Heart left ventricle (tissue), 13 donors: ENCODE measurements around the gene PYGO2.

ENCODE experiments used
- POLR2A ChIP-seq, 2 donors: fragments of 450-650 bp; IDR thresholded peaks; one replicate each; pipeline ENCODE4 v1.6.1; 2017; ENCODE audit warnings: antibody characterized with exemption in 2 of 2, mild to moderate bottlenecking in 2 of 2, moderate library complexity in 2 of 2
- TF ChIP-seq, protein P1 (sequence below), 12 donors: fragments of 200-600 bp; sonication (generic) in 4 of 12; IDR thresholded peaks; one replicate each; pipeline versions ENCODE4 v1.5.0 to v1.8.0; 2018 to 2022; ENCODE audit warnings: antibody characterized with exemption in 12 of 12, mild to moderate bottlenecking in 5 of 12
- donor health status: ischemic (EF 13 %, LVEDD 7.1; RV severe dilation, severe dysfunction).
- donor health status: DM: no; HTN: yes; CAD: no.
- donor health status: DM: no; HTN: no; CAD: no.
- donor health status: ischemic (EF 25% LVEDD 6.9; RV normal size, moderate dysfunction).
- donor health status: ischemic (EF 25% LVEDD 5.7; RV mildly dilated, moderate dysfunction).
- donor health status: ischemic (EF 35%, LVEDD 5.7; RV mildly dilated, moderate dysfunction).
- donor health status: nonischemic (EF 11% LVEDD 7.7; RV severe dilation, severe dysfunction).
- donor health status: DM: yes; HTN: yes; CAD: no.
- donor health status: PGD.
- donor health status: ischemic (EF 29% LVEDD 5.4; RV normal size, mild dysfunction).
- donor health status: nonischemic (EF 23%, LVEDD 6.1; RV moderate dilation, normal function).

DNA sequence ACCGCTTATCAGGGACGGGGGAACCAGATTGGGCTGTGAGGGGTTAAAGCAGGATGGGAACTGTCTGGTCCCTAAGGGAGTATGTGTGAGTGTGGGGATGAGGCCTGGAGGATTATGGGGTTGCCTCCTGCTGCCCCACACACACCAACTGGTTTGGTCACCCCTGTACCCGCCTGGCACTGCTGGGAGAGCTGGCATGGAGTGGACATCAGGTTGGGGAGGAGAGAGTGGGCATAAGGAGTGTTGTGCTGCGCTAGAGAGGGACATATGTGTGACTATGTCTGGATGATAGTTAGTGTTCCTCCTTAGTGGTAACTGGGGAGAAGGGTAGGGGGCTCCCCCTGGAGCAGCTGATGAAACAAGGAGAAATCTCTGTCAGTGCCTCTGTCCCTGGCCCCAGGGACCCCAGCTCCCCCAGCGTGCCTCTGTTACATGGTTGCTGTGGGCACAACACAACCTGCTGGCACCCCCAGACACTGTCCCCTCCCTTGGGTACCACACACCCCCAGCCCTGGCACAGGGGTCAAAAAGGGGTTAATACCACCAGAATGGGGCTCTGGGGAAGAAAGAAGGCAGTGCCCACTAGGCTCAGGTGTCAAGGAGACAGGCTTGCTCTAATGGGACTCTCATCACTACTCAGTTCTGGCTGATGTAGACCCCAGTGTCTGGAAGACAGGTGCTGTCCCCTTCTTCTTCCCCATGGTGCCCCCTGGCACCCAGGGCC is 42.9 kb upstream of the PYGO2 start:
- TF ChIP-seq, protein P1, sequence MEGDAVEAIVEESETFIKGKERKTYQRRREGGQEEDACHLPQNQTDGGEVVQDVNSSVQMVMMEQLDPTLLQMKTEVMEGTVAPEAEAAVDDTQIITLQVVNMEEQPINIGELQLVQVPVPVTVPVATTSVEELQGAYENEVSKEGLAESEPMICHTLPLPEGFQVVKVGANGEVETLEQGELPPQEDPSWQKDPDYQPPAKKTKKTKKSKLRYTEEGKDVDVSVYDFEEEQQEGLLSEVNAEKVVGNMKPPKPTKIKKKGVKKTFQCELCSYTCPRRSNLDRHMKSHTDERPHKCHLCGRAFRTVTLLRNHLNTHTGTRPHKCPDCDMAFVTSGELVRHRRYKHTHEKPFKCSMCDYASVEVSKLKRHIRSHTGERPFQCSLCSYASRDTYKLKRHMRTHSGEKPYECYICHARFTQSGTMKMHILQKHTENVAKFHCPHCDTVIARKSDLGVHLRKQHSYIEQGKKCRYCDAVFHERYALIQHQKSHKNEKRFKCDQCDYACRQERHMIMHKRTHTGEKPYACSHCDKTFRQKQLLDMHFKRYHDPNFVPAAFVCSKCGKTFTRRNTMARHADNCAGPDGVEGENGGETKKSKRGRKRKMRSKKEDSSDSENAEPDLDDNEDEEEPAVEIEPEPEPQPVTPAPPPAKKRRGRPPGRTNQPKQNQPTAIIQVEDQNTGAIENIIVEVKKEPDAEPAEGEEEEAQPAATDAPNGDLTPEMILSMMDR (IDR thresholded peaks at IDR 0.05) = no peak
- no peak for TF ChIP-seq POLR2A (IDR thresholded peaks at IDR 0.05)
